NCI-H146 treated with DMSO at 0.1 percent for 48 hours (cell line): Measurements from ENCODE around the gene SCCPDH.
"Not testable (repeated sequence)": the region's sequence is repeated elsewhere in the genome, so short reads cannot be mapped to it uniquely, and the experiment has no call there.

Experiments
- DNase-seq: peaks from one replicate; lab custom pipeline; 2025; ENCODE audit not compliant: unreplicated experiment; lab: John Stamatoyannopoulos, UW

Gene SCCPDH

GRCh38 chr1:246705368-246705767 lies 18.8 kb upstream of the SCCPDH start:
- DNase-seq: no peak

- no peak for DNase-seq
These were observed 16.0 kb upstream of the SCCPDH start for GRCh38 chr1:246708166-246708565.

- no peak for DNase-seq
These were observed 15.0 kb upstream of the SCCPDH start for GRCh38 chr1:246709196-246709595.

GRCh38 chr1:246709835-246710234 lies 14.4 kb upstream of the SCCPDH start:
- DNase-seq: no peak

GRCh38 chr1:246711548-246712003 lies 12.6 kb upstream of the SCCPDH start:
- no peak for DNase-seq

GRCh38 chr1:246712428-246712827 lies 11.8 kb upstream of the SCCPDH start:
- DNase-seq: not testable (repeated sequence)

- not testable (repeated sequence) for DNase-seq
These were observed 4.8 kb upstream of the SCCPDH start for GRCh38 chr1:246719361-246719760.

- not testable (repeated sequence) for DNase-seq
These were observed 3.4 kb upstream of the SCCPDH start for GRCh38 chr1:246720814-246721213.

- no peak for DNase-seq
These were observed 1.5 kb upstream of the SCCPDH start for GRCh38 chr1:246722720-246723119.

- DNase-seq: peak; percentile 74
These were observed 504 bp downstream of the SCCPDH start for GRCh38 chr1:246724731-246725095.

GRCh38 chr1:246725191-246725590 lies 982 bp downstream of the SCCPDH start:
- peak; percentile 39 for DNase-seq

- no peak for DNase-seq
These were observed 2.1 kb downstream of the SCCPDH start for GRCh38 chr1:246726255-246726679.

GRCh38 chr1:246726881-246727280 lies 2.7 kb downstream of the SCCPDH start:
- no peak for DNase-seq

- no peak for DNase-seq
These were observed 3.4 kb downstream of the SCCPDH start for GRCh38 chr1:246727594-246727993.

- no peak for DNase-seq
These were observed 4.1 kb downstream of the SCCPDH start for GRCh38 chr1:246728311-246728710.

GRCh38 chr1:246729040-246729439 lies 4.8 kb downstream of the SCCPDH start:
- not testable (repeated sequence) for DNase-seq

GRCh38 chr1:246730839-246731238 lies 6.6 kb downstream of the SCCPDH start:
- no peak for DNase-seq

GRCh38 chr1:246731873-246732272 lies 7.7 kb downstream of the SCCPDH start:
- not testable (repeated sequence) for DNase-seq

- DNase-seq: no peak
These were observed 9.5 kb downstream of the SCCPDH start for GRCh38 chr1:246733704-246734103.

GRCh38 chr1:246734866-246735265 lies 10.7 kb downstream of the SCCPDH start:
- DNase-seq: no peak

- no peak for DNase-seq
These were observed 11.5 kb downstream of the SCCPDH start for GRCh38 chr1:246735735-246736134.

- no peak for DNase-seq
These were observed 18.2 kb downstream of the SCCPDH start for GRCh38 chr1:246742396-246742795.

GRCh38 chr1:246746155-246746554 lies 21.9 kb downstream of the SCCPDH start:
- DNase-seq: not testable (repeated sequence)

- DNase-seq: no peak
These were observed 23.8 kb downstream of the SCCPDH start for GRCh38 chr1:246748006-246748405.
